ENCODE results near the gene CACNA1C.

CACNA1C gene

GRCh38 chr12:2347844-2348481 is 295.2 kb downstream of the CACNA1C start:
- DNase-seq: no peak

DNA sequence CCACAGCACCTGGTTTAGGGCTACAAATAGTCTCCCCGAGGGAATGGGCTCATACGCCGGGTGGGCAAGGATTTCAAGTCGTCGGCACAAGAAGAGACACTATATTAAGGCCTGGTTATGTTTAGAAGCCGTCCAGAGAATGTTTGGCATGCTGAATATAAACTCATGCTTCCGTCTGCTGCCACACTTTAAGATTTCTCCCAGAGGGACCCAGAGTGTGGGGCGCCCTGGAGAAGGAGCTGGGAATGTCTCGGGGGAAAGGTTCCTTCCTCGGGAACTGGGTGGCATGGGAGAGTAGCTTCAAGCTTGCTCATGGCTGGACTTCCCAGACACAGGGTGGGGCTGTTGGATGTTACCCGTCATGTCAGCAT is 295.7 kb downstream of the CACNA1C start:
- DNase-seq: no peak

GRCh38 chr12:2351161-2351560 is 298.4 kb downstream of the CACNA1C start:
- DNase-seq: no peak

- DNase-seq: no peak
These were observed 299.4 kb downstream of the CACNA1C start for GRCh38 chr12:2352203-2352602.

DNA sequence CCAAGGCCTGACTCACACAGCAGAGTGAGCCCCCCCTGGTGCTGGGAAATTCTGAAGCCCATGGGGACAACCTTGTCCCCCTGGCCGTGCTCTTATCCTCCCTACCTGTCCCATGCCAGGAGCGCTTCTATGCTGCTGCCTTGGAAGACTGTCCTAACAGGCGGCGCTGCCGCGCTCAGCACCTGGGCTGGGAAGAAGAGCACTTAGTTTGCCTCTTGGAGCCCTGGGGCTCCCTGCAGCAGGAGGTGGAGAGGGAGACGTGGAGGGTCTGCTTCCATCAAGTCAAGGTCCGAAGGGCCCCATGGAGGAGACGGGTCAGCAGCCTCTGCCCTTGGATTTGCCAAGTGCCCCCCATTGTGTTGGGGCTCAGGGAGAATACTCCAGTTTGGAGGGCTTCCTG is 300.5 kb downstream of the CACNA1C start:
- no peak for DNase-seq

DNA sequence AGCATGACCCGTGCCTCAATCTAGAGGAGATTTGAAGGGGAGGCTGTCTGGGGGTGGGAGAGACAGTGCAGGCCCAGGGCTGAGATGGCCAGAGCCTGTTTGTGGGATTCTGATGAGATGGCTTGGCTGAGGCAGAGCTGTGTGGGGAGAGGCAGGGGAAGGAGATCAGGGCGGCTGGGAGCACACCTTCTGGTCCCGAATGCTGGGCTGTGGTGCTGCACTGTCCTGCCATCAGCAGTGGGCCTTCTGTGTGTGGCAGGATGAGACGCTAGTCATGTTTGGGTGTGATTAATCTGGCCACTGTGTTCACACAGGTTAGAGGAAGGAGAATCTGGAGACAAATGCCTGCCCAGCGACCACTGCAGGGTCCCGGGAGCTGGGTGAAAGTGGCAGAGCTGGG is 300.9 kb downstream of the CACNA1C start:
- DNase-seq: no peak

DNA sequence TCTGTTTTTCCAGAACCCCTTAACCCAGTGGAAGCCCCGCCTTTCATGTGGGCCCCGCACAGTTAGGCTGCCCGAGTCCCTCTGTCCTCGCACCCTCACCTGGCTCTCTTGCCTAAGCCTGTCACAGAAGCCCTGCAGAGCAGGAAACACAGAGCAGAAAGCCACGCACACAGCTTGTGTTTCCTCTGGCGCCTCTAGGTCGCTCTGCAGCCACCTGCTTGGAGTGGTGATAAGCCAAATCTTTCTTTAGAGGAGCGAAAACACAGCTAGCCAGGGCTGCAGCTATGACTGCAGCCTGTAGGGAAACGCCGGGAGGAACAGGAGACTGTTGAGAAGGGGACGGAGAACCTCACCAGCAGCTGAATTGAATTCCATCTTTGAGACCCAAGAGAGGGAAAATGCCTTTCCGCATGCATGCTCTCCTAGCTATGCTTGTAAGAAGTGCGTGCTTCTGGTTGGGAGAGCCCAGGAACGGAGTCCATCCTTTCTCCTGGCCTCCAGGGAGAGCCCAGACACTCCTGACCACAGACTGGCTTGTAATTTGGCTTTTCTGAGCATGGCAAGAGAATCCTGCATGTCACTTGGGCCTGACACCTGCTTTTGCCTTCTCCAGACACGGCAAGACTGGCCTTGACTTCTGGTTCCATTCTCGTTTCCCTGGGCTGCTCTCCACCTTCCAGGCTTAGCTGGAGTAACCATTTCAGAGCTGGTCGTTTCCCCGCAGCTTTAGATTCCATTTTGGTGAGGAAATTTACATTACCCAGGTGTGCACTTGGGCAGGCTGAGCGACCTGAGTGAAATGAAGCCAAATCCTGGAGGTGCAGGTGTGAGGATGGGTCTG is 301.6 kb downstream of the CACNA1C start:
- DNase-seq: no peak

DNA sequence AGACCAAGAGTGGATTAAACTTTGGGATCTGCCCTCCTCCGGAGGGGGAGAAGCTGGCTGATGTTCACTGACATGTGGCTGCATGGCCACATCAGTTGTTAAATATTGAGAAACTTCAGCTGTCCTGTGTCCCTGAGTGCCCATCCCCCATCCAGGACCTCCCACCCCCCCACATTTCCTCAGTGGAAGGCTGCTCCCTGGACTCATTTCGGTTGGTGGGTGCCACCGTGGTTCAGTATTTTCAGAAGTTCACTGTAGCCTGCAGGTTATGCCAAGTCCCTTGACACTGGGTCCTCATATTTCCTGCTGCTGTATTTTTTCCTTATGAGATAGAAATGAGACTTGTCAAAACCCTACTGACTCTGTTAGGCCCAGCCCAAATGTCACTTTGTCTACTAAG is 302.4 kb downstream of the CACNA1C start:
- DNase-seq: no peak

DNA sequence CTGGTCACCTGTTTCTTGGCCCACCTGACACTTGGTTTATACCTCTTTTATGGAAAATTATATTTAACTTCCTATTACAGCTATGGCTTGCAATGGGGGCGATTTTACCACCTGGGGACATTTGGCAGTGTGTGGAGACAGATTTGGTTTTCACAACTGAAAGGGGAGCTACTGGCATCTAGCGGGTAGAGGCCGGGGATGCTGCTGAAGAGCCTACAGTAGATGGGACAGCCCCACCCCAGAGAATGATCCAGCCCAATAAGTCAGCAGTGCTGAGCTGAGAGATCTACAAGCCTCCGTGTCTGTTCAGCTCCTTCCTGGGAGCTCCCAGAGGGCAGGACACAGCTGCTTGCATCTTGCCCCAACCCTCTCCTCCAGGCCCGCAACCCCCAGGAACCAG is 302.8 kb downstream of the CACNA1C start:
- no peak for DNase-seq

- DNase-seq: no peak
These were observed 303.9 kb downstream of the CACNA1C start for GRCh38 chr12:2356601-2357125.

- peak; percentile 72 for DNase-seq
These were observed 306.3 kb downstream of the CACNA1C start for GRCh38 chr12:2358986-2359658.

GRCh38 chr12:2359725-2360629 is 307.2 kb downstream of the CACNA1C start:
- DNase-seq: peak; percentile 44

DNA sequence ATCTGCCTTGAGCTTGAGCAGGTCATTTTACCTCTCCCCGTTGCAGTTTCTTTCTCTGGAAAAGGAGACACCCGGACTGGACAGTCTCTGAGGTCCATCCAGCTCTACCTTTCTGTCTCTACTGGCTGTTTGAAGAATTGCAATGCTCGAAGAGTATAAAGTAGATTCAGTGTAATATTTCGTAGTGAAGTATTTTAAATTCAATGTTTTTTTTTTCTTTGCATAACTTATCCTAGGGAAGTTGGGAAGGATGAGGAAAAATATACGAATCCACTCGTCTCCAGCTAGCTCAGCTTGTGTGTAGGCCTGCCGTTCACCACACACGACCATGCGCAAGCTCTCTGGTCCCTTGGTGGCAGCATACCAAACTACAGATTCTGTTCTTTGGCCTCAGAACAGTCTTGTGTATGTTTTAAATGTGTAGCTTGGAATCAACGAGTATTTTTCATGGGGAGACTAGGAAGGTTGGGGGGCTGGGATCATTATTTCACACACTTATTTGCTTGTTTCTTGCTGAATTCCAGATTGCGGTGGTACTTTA is 307.9 kb downstream of the CACNA1C start:
- no peak for DNase-seq

DNA sequence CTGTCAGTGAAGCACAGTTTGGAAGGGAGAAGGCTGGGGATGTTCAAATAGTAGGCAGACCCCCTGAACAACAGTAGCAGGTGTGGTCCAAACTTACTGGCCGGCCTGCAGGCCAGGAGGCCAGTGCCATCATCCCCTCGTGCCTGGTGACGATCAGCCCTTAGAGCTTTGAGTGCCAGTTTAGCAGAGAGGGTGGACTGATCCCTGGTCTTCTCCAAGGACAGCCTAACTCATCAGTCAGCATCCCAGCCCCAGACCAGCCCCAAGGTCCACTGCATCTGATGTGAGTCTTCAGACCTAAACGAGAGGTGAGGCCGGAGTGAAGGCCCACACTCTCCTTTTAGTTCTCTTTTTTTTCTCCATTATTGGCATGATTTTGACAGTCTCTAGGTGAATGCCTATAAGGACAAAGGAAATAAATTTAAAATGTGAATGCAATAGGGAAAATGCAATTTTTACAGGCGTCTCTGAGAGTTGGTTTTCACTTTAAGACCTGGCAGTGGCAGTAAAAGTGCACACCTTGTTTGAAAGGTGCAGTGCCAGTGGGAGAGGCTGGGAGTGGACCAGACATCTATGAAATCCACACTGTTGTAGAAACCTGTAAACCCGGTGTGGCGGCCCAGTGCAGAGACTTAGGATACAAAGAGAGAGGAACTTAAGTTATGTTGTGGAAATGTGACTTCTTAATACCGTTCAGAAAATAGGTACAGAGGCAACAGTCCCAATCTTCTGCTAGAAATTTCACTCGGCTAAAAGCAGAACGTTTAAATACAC is 311.2 kb downstream of the CACNA1C start:
- DNase-seq: no peak

- DNase-seq: peak; percentile 58
These were observed 311.9 kb downstream of the CACNA1C start for GRCh38 chr12:2364631-2365051.

GRCh38 chr12:2366711-2367110 is 313.9 kb downstream of the CACNA1C start:
- DNase-seq: no peak

- no peak for DNase-seq
These were observed 319.4 kb downstream of the CACNA1C start for GRCh38 chr12:2372178-2372577.

GRCh38 chr12:2372735-2373134 is 319.9 kb downstream of the CACNA1C start:
- no peak for DNase-seq

- DNase-seq: no peak
These were observed 320.5 kb downstream of the CACNA1C start for GRCh38 chr12:2373307-2373706.

DNA sequence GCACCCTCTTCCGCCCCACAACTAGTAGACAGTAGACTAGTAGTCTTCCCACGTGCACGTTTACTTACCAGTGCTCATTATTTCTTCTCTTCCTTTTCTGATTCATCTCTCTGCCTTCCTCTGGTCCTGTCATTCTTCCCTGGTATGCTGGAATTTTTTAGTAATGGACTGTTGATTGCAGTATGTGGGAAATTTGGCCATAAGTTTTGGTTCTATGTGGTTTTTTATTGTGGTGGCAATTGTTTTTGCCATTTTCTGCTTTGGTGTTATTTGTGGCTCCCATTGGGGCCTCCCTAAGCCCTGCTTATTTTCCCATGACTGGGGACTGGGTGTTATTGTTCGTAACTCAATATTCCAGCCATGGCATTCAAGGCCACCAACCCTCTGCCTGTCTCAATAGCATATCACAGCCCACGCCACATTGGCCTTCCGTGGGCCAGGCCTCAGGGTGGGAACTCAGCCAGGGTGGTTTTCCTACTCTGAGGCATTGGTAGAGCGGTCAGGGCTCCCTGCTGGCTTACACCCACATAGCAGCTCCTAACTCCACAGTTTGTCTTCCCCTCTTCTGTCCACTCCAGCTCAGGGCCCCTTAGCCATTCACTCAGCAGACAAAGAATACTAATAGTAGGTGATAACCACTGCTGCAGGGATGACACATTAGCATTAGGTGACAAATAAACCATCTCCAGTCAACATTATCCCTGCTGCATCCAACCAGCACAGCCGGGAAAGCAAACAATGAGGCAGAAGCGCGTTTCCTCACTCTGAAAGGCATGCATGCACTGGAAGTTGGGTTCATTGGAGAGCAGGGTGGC is 321.5 kb downstream of the CACNA1C start:
- no peak for DNase-seq

DNA sequence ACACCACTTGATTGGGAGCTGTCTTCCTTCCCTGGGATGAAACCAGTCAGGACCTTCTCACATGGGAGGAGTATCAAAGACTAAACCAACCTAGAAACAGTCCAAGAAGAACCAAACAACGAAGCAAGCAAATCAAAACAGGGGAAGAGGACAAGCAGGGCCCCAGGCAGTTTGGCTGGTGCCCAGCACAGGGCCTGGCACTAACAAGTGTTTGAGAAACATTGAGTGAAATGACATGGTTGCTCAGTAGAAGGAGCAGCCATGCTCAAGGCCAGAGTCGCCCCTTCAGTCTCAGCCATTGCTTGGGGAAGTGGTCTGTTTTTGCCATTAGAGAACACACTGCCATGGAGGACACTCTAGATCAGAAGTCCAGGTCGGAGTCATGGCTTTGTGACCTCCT is 323.1 kb downstream of the CACNA1C start:
- no peak for DNase-seq
